ENCODE data around the gene STUM.

GRCh38 chr1:226575436-226575720 lies 26.8 kb downstream of the STUM start:
- no peak for TF ChIP-seq POLR2A (IDR thresholded peaks at IDR 0.05; ENCODE audit: low read depth, low read length)
- no peak for TF ChIP-seq TAF1 (IDR thresholded peaks at IDR 0.05; ENCODE audit: low read depth, low read length)
- no peak for TF ChIP-seq POLR2AphosphoS5 (IDR thresholded peaks at IDR 0.05; ENCODE audit: low read depth, low read length)
- TF ChIP-seq POU2F2 (IDR thresholded peaks at IDR 0.05; ENCODE audit: low read depth, low read length), result no peak
- TF ChIP-seq PAX5 (IDR thresholded peaks at IDR 0.05; ENCODE audit: insufficient read depth, low read length, severe bottlenecking), result no peak

All from GM12891 (cell line).